HG03439 (cell line): ENCODE data around the gene CBLC.
"Not testable (repeated sequence)": the region's sequence is repeated elsewhere in the genome, so short reads cannot be mapped to it uniquely, and the experiment has no call there.

ENCODE experiments used
- ATAC-seq: cut with Tn5 transposase; IDR thresholded peaks from one replicate; pipeline ENCODE4 v1.9.1; 2021; ENCODE audit warnings: mild to moderate bottlenecking, moderate library complexity; ENCODE audit not compliant: unreplicated experiment

CBLC gene

GRCh38 chr19:44818466-44819031 lies 40.9 kb downstream of the CBLC start:
- no peak for ATAC-seq

GRCh38 chr19:44819246-44819832 lies 41.6 kb downstream of the CBLC start:
- ATAC-seq: no peak

- ATAC-seq: no peak
Measured at GRCh38 chr19:44820648-44821609, 43.2 kb downstream of the CBLC start.

- no peak for ATAC-seq
Measured at GRCh38 chr19:44822177-44822576, 44.5 kb downstream of the CBLC start.

- ATAC-seq: no peak
Measured at GRCh38 chr19:44822670-44823372, 45.1 kb downstream of the CBLC start.

- ATAC-seq: no peak
Measured at GRCh38 chr19:44823373-44823698, 45.6 kb downstream of the CBLC start.

- ATAC-seq: no peak
Measured at GRCh38 chr19:44824761-44825160, 47.1 kb downstream of the CBLC start.

- not testable (repeated sequence) for ATAC-seq
Measured at GRCh38 chr19:44832875-44833274, 55.2 kb downstream of the CBLC start.

- ATAC-seq: not testable (repeated sequence)
Measured at GRCh38 chr19:44834399-44834798, 56.7 kb downstream of the CBLC start.

GRCh38 chr19:44839276-44839675 lies 61.6 kb downstream of the CBLC start:
- ATAC-seq: no peak

- ATAC-seq: no peak
Measured at GRCh38 chr19:44840811-44841210, 63.1 kb downstream of the CBLC start.

- ATAC-seq: no peak
Measured at GRCh38 chr19:44841231-44841630, 63.5 kb downstream of the CBLC start.

GRCh38 chr19:44845286-44845611 lies 67.6 kb downstream of the CBLC start:
- ATAC-seq: no peak

- ATAC-seq: no peak
Measured at GRCh38 chr19:44845612-44846454, 68.1 kb downstream of the CBLC start, which contains the start of gene NECTIN2. Gene NECTIN2 (plus strand): TSS chr19:44846297. CDS start chr19:44846526, 229 bp downstream.

GRCh38 chr19:44846455-44847143 lies 68.9 kb downstream of the CBLC start:
- ATAC-seq: no peak

- ATAC-seq: no peak
Measured at GRCh38 chr19:44847144-44848035, 69.7 kb downstream of the CBLC start.

GRCh38 chr19:44848036-44848811 lies 70.5 kb downstream of the CBLC start:
- no peak for ATAC-seq

GRCh38 chr19:44848812-44849447 lies 71.2 kb downstream of the CBLC start:
- ATAC-seq: no peak
